ENCODE results near the gene ZSCAN26.

The ZSCAN26 gene

DNA sequence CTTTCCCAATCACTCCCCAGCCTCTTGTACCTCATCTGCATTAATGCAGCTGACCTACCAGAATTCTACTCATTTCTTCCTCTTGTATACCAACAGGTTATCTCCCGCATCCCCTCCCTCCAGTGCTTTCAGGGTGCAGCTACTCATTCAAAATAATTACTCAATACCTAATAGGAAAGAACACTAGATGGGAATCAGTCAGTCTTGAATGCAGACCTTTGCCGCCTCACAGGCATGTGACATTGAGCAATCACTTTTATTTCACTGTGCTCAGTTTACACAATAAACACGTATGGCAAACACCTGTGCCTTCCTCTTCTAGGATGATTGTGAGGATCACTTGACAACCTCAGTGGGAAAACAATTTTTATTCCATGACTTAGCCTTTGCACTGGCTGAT, 55.7 kb downstream of the ZSCAN26 start:
- H3K27me3 Mint-ChIP-seq (ENCODE audit: low read depth): no peaks in the 10 kb centered on the region
- no peak overlapping the region for H3K4me3 Mint-ChIP-seq
- peaks cover 6% of the 10 kb centered on the region for H3K36me3 Mint-ChIP-seq (ENCODE audit: low read depth)
- H3K27ac Mint-ChIP-seq: no peak overlapping the region
- no peaks in the 10 kb centered on the region for H3K4me1 Mint-ChIP-seq (ENCODE audit: low read depth)
- peaks cover 43% of the 10 kb centered on the region for H3K9me3 Mint-ChIP-seq

- no peak overlapping the region for H3K27ac Mint-ChIP-seq
- no peaks in the 10 kb centered on the region for H3K4me1 Mint-ChIP-seq (ENCODE audit: low read depth)
- peaks cover 6% of the 10 kb centered on the region for H3K36me3 Mint-ChIP-seq (ENCODE audit: low read depth)
- H3K9me3 Mint-ChIP-seq: peaks cover 49% of the 10 kb centered on the region
- no peaks in the 10 kb centered on the region for H3K27me3 Mint-ChIP-seq (ENCODE audit: low read depth)
- no peak overlapping the region for H3K4me3 Mint-ChIP-seq
These were observed 57.0 kb downstream of the ZSCAN26 start for GRCh38 chr6:28323813-28324424.

DNA sequence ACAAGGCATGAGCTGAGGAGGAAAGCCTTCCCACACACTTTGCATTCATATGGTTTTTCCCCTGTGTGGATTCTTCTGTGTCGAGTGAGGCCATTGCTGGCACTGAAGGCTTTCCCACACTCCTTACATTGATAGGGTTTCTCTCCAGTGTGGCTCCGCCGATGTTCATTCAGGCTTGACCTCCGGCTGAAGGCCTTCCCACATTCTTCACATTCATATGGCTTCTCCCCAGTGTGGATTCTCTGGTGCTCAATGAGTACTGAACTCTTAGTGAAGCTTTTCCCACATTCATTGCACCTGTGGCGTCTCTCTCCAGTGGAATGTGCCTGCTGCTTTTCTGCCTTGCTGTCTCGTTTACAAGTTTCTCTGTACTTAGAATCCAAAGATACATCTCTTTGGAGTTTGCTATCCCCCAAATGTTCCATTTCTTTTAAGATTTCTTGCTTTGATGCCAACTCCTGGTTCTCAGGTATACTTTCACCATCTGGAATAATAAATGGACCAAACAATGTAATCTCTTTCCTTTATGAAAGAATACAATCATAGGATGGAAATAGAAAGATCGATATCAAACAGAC, 59.5 kb downstream of the ZSCAN26 start:
- Mint-ChIP-seq H3K36me3 (ENCODE audit: low read depth) (peaks cover 6% of the 10 kb centered on the region), H3K9me3 (peaks cover 49% of the 10 kb centered on the region), H3K27me3 (ENCODE audit: low read depth) (no peaks in the 10 kb centered on the region), H3K4me1 (ENCODE audit: low read depth) (no peaks in the 10 kb centered on the region), H3K4me3 (no peak overlapping the region), H3K27ac (no peak overlapping the region)

Measured in T-helper 1 cell treated with Interleukin-12 subunit alpha and Interleukin-12 subunit beta and Interleukin-4 antibody, amounts not matched to agents 30 μg/mL and 1 μg/mL, for 36 hours (primary cell).